ENCODE results near the gene TTLL12.

The TTLL12 gene

DNA sequence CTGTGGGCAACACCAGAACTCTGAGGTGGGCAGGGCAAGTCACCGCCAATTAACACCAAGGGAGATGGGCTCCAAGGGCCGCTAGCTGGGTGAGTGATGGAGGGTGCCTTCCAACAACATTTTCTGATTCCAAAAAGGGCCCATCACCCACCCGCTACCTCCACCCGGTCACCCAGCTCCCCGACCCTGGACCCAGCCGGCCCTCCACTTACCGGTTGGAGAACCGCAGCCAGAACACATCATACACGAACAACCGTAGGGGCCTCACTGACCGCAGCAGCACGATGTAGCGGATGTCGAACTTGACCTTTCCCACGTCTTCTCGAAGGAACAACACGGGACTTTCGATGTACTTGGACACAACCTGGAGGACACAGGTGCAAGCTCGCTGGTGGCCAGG, 14.7 kb downstream of the TTLL12 start:
- no peak for DNase-seq (ENCODE audit: low read depth, low spot score)
- Histone ChIP-seq H3K4me1 (ENCODE audit: control insufficient read depth, insufficient read depth, low read length) (no peaks in the 10 kb centered on the region), H3K27me3 (ENCODE audit: control insufficient read depth, insufficient read depth, low read length) (no peaks in the 10 kb centered on the region), H3K9me3 (ENCODE audit: control insufficient read depth, insufficient read depth, low read length) (no peaks in the 10 kb centered on the region), H3K27ac (ENCODE audit: low read length) (no peak overlapping the region), H3K36me3 (ENCODE audit: control insufficient read depth, insufficient read depth, low read length) (peaks cover 66% of the 10 kb centered on the region), H3K4me3 (ENCODE audit: low read length) (no peak overlapping the region)
- no CpG with 5 or more reads among the region's 19 CpGs for WGBS (ENCODE audit: insufficient coverage, insufficient read length)

DNA sequence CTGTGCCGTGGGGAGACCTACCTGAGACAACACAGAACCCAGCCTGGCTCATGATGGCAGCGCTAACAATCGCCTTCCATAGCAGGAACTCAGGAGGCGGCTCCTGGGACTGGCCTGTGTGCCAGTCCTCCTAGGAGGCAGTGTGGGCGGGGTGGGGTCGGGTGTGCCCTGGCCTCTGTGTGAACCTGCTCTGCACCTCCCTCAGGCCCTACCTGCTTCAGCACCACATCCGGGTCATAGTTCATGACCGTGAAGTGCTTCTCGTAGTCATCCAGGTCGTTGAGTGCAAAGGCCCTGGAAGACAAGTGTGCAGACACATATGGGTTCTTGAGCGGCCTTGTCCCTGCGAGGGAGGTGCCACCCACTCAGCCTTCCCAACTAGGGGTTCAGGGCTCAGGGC, 15.3 kb downstream of the TTLL12 start:
- Histone ChIP-seq H3K4me1 (ENCODE audit: control insufficient read depth, insufficient read depth, low read length) (no peaks in the 10 kb centered on the region), H3K36me3 (ENCODE audit: control insufficient read depth, insufficient read depth, low read length) (peaks cover 67% of the 10 kb centered on the region), H3K9me3 (ENCODE audit: control insufficient read depth, insufficient read depth, low read length) (no peaks in the 10 kb centered on the region), H3K27me3 (ENCODE audit: control insufficient read depth, insufficient read depth, low read length) (no peaks in the 10 kb centered on the region), H3K4me3 (ENCODE audit: low read length) (no peak overlapping the region), H3K27ac (ENCODE audit: low read length) (no peak overlapping the region)
- no CpG with 5 or more reads among the region's 12 CpGs for WGBS (ENCODE audit: insufficient coverage, insufficient read length)
- no peak for DNase-seq (ENCODE audit: low read depth, low spot score)

DNA sequence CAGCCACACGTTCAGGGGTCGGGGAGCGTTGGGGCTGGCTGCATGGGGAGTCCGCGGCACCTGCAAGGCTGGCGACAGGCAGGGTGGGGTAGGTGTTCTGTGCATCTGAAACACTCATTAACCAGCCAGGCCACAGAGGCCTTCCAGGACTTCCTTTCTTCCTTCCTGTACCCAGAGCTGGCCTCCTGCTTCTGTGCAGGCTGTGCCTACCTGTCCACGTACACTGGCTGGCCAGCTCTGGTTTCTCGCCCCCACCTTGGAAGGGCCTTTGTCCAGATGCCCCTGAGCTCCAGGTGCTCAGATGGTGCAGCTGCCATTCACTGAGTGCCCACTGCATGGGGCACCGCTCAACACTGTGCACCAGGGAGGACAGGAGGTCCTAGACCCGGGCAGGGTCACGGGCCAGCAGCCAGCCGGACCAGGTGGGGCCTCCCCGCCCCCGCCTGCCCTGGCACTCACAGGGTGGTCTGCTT, 15.9 kb downstream of the TTLL12 start:
- no peak for DNase-seq (ENCODE audit: low read depth, low spot score)
- no peak overlapping the region for H3K27ac ChIP-seq (ENCODE audit: low read length)
- no peak overlapping the region for H3K4me3 ChIP-seq (ENCODE audit: low read length)
- no CpG with 5 or more reads among the region's 14 CpGs for WGBS (ENCODE audit: insufficient coverage, insufficient read length)
- no peaks in the 10 kb centered on the region for H3K4me1 ChIP-seq (ENCODE audit: control insufficient read depth, insufficient read depth, low read length)
- peaks cover 64% of the 10 kb centered on the region for H3K36me3 ChIP-seq (ENCODE audit: control insufficient read depth, insufficient read depth, low read length)
- no peaks in the 10 kb centered on the region for H3K27me3 ChIP-seq (ENCODE audit: control insufficient read depth, insufficient read depth, low read length)
- H3K9me3 ChIP-seq (ENCODE audit: control insufficient read depth, insufficient read depth, low read length): no peaks in the 10 kb centered on the region

DNA sequence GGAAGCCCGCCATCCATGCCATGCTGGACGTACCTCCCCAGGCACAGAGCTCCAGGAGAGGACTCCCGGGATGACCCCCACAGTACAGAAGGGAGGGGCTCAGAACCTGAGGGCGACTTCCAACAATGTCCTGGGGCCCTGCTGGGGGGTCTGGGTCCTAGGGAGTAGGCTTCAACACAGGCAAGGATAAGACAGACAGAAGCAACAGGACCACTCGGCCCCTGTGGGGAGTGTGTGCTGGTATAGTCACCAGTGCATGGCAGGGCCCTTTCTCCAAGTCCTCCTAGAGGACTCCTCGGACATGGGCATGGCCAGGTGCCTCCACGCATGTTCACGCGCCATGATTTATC, 16.8 kb downstream of the TTLL12 start:
- Histone ChIP-seq H3K4me3 (ENCODE audit: low read length) (no peak overlapping the region), H3K36me3 (ENCODE audit: control insufficient read depth, insufficient read depth, low read length) (peaks cover 57% of the 10 kb centered on the region), H3K27ac (ENCODE audit: low read length) (no peak overlapping the region), H3K9me3 (ENCODE audit: control insufficient read depth, insufficient read depth, low read length) (no peaks in the 10 kb centered on the region), H3K4me1 (ENCODE audit: control insufficient read depth, insufficient read depth, low read length) (no peaks in the 10 kb centered on the region), H3K27me3 (ENCODE audit: control insufficient read depth, insufficient read depth, low read length) (no peaks in the 10 kb centered on the region)
- DNase-seq (ENCODE audit: low read depth, low spot score): no peak
- WGBS (ENCODE audit: insufficient coverage, insufficient read length): no CpG with 5 or more reads among the region's 9 CpGs

DNA sequence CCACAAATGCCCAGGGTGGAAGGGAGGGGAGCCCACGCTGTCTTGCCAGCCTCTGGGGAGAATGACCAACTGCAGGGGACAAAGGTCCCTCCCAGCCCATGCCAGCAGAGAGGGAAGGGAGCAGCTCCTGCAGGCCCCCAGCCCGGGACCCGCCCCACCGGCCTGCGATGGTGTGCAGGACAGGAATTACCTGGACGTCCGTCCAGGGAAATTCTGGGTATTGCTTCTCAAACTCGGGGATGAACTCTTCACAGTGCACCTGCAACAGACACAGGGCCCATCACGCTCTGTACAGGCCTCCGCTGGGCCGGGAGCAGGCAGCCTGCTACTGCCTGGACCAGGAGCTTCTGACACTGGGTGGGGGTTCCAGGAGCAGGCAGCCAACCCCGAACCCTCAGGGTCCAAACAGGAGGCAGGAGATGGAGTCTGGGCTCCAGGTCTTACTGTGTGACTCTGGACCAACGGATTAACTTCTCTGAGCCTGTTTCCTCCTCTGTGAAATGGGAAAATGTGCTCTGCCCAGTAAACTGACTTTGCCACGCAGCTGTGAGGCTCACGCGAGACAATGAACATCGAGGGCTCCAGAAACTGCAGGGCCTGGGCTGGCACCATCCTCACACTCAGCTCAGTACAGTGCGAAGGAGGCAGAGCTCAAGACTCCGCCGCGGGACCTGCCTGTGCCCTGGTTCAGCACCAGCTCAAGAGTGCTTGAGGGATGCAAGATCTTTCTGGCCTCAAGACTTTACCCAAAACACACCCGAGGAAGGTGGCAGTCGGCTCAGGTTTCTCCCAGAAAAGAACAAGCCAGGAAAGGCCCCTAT, 17.4 kb downstream of the TTLL12 start:
- no peak for DNase-seq (ENCODE audit: low read depth, low spot score)
- H3K4me3 ChIP-seq (ENCODE audit: low read length): no peak overlapping the region
- no peaks in the 10 kb centered on the region for H3K4me1 ChIP-seq (ENCODE audit: control insufficient read depth, insufficient read depth, low read length)
- WGBS (ENCODE audit: insufficient coverage, insufficient read length): no CpG with 5 or more reads among the region's 23 CpGs
- H3K9me3 ChIP-seq (ENCODE audit: control insufficient read depth, insufficient read depth, low read length): no peaks in the 10 kb centered on the region
- H3K27me3 ChIP-seq (ENCODE audit: control insufficient read depth, insufficient read depth, low read length): no peaks in the 10 kb centered on the region
- H3K36me3 ChIP-seq (ENCODE audit: control insufficient read depth, insufficient read depth, low read length): peaks cover 51% of the 10 kb centered on the region
- no peak overlapping the region for H3K27ac ChIP-seq (ENCODE audit: low read length)

DNA sequence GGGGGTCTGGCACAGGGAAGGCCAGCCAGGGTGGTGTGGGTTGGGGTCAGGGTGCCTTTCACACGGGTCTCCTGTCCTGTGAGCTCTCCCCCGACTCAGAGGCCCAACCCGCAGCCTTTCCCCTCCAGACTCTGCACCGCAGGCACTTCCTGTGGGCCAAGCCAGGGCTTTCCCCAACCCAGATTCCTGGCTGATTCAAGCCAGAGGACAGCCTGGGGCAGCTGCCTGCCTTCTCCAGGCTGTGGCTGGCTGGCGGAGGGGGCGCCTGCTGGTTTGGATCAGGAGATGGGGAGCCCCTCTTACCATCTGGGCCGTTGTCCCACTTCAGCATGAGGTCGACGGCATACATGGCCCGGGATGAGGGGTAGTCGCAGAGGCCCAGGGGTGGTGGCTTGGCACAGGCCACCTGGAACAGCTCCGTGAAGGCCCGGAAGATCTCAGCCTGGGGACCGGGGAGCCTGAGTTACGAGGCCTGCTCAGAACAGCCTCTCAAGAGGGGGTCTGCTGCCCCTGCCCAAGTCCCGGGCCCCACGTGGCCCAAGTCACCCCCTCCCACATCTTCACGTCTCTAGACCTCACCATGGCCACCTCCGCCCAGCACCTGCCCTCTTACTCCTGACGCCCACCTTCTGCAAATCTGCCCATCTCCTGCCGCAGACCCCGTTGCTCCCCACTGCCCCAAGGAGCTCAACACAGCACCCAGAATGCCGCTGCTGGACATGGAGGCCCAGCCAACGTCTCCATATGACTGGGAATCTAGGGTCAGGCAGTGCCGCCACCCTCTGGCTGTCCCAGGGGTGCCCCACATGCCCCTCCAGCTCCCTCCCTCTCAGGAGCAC, 18.2 kb downstream of the TTLL12 start:
- Histone ChIP-seq H3K4me3 (ENCODE audit: low read length) (no peak overlapping the region), H3K27me3 (ENCODE audit: control insufficient read depth, insufficient read depth, low read length) (no peaks in the 10 kb centered on the region), H3K36me3 (ENCODE audit: control insufficient read depth, insufficient read depth, low read length) (peaks cover 43% of the 10 kb centered on the region), H3K9me3 (ENCODE audit: control insufficient read depth, insufficient read depth, low read length) (no peaks in the 10 kb centered on the region), H3K27ac (ENCODE audit: low read length) (no peak overlapping the region), H3K4me1 (ENCODE audit: control insufficient read depth, insufficient read depth, low read length) (no peaks in the 10 kb centered on the region)
- WGBS (ENCODE audit: insufficient coverage, insufficient read length): no CpG with 5 or more reads among the region's 25 CpGs
- no peak for DNase-seq (ENCODE audit: low read depth, low spot score)

DNA sequence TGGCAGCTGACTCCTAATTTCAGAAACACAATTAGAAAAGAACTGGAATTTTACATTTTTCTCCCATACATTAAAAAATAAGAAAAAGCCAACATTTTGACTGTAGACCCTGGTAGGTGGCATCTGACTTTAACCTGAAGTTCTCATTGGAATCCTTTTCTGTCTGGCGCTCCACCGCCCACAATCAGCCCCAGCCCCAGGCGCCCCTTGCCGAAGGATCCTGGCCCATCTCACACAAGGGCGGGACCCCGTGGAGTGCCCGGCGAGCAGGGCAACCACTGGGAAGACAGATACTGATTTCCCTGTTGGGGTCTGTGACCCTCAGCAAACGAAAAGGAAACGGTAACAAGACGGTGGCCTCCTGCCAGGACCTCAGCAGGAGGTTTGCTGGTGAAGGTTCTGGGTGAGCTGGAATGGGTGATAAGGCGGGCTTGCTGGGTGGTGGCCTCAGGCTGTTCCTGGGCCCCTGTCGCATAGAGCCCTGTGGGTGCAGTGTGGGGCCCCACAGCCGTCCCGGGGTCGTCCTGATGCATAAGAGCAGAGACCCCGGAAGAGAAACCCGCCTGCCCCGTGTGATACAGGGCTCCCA, 19.8 kb downstream of the TTLL12 start:
- WGBS (ENCODE audit: insufficient coverage, insufficient read length): no CpG with 5 or more reads among the region's 19 CpGs
- no peak overlapping the region for H3K4me3 ChIP-seq (ENCODE audit: low read length)
- DNase-seq (ENCODE audit: low read depth, low spot score): no peak
- H3K9me3 ChIP-seq (ENCODE audit: control insufficient read depth, insufficient read depth, low read length): no peaks in the 10 kb centered on the region
- H3K36me3 ChIP-seq (ENCODE audit: control insufficient read depth, insufficient read depth, low read length): peaks cover 33% of the 10 kb centered on the region
- no peaks in the 10 kb centered on the region for H3K27me3 ChIP-seq (ENCODE audit: control insufficient read depth, insufficient read depth, low read length)
- H3K27ac ChIP-seq (ENCODE audit: low read length): no peak overlapping the region
- H3K4me1 ChIP-seq (ENCODE audit: control insufficient read depth, insufficient read depth, low read length): no peaks in the 10 kb centered on the region

DNA sequence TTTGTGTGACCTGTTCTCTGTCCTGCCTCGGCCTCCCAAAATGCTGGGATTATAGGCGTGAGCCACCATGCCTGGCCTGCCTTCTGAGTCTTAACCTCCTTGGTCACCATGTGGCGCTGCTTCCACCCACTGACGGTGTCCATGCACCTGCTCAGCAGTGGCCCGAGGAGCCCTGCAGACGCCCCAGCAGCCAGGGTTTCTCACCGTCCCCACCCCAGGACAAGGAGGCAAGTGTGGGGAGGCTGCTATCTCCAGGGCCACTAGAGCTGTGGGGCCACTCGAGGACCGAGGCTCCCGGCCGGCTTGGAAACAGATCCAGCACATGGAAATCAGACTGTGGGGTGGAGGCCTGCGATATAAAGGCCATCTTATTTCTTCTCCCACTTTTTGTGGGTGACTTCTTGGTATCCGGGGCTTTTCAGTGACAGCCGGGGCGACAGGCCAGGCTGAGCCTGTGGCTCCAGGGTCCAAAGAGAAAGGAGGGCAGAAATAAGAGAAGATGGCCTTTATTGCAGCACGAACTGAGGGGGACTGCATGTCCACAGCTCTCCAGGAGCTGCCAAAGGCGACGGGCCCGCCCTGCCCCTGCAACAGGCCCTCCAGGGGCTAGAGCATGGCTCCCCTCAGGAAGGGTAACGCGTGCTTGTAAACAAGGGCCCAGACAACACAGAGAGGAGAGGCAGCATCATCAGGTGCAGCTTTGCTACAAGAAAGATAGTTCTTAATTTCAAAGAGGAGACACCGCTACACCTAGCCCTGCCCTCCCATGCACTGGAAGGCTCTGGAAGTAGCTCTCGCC, 20.6 kb downstream of the TTLL12 start:
- no peaks in the 10 kb centered on the region for H3K27me3 ChIP-seq (ENCODE audit: control insufficient read depth, insufficient read depth, low read length)
- no CpG with 5 or more reads among the region's 23 CpGs for WGBS (ENCODE audit: insufficient coverage, insufficient read length)

DNA sequence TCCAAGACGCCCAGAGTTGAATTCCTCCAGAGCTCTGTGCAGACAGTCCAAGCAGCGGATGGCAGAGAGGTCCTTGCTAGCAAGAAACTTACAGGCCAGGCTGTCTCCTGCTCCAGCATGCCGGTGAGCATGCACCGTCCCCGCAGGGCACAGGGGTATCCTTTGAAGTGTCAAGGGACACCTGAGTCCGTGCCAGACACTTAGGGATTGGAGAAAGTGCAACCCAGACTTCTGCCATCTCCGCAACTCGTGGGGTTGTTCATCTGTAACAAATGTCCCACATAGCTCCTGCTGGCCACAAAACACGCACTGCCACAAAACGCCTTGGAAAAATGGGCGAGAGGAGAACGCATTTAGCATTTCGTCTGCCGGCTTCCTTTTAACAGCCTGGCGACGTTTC, 22.3 kb downstream of the TTLL12 start:
- WGBS (ENCODE audit: insufficient coverage, insufficient read length): no CpG with 5 or more reads among the region's 16 CpGs
- peaks cover 18% of the 10 kb centered on the region for H3K36me3 ChIP-seq (ENCODE audit: control insufficient read depth, insufficient read depth, low read length)
- H3K4me3 ChIP-seq (ENCODE audit: low read length): no peak overlapping the region
- no peaks in the 10 kb centered on the region for H3K9me3 ChIP-seq (ENCODE audit: control insufficient read depth, insufficient read depth, low read length)
- no peaks in the 10 kb centered on the region for H3K27me3 ChIP-seq (ENCODE audit: control insufficient read depth, insufficient read depth, low read length)
- no peaks in the 10 kb centered on the region for H3K4me1 ChIP-seq (ENCODE audit: control insufficient read depth, insufficient read depth, low read length)
- DNase-seq (ENCODE audit: low read depth, low spot score): no peak
- H3K27ac ChIP-seq (ENCODE audit: low read length): no peak overlapping the region

More for the DNA sequence above, 20.6 kb downstream of the TTLL12 start:
- Histone ChIP-seq H3K4me3 (ENCODE audit: low read length) (no peak overlapping the region), H3K27ac (ENCODE audit: low read length) (no peak overlapping the region), H3K36me3 (ENCODE audit: control insufficient read depth, insufficient read depth, low read length) (peaks cover 26% of the 10 kb centered on the region), H3K4me1 (ENCODE audit: control insufficient read depth, insufficient read depth, low read length) (no peaks in the 10 kb centered on the region), H3K9me3 (ENCODE audit: control insufficient read depth, insufficient read depth, low read length) (no peaks in the 10 kb centered on the region)
- DNase-seq (ENCODE audit: low read depth, low spot score): no peak

DNA sequence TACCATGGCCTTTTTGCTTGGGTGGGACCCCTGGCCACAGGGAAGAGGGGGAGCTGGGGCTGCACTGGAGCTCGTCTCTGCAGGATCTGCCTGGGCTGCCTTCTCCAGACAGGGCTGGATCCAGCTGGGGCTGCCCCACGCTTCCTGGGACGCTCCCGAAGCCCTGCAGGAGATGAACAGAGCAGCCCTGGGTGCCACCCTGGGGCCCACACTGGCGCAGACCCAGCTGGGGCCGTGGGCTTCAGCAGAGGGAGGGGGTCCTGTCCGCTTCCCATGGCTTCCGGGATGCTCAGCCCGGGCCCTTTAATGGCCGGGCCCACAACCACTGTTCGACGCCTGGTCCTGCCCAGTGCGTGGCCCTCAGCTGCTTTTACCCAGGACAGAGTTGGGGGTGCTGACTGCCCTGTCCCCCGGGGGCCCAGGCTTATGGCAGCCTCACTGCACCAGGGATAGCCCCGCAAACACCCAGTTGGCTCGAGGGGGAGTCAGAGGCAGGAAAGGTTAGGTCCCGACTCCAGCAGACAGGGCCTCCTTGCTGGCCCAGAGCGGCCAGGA, 23.6 kb downstream of the TTLL12 start:
- peaks cover 11% of the 10 kb centered on the region for H3K36me3 ChIP-seq (ENCODE audit: control insufficient read depth, insufficient read depth, low read length)
- no peaks in the 10 kb centered on the region for H3K9me3 ChIP-seq (ENCODE audit: control insufficient read depth, insufficient read depth, low read length)
- no peak overlapping the region for H3K27ac ChIP-seq (ENCODE audit: low read length)
- DNase-seq (ENCODE audit: low read depth, low spot score): no peak
- WGBS (ENCODE audit: insufficient coverage, insufficient read length): no CpG with 5 or more reads among the region's 18 CpGs
- no peaks in the 10 kb centered on the region for H3K4me1 ChIP-seq (ENCODE audit: control insufficient read depth, insufficient read depth, low read length)
- no peaks in the 10 kb centered on the region for H3K27me3 ChIP-seq (ENCODE audit: control insufficient read depth, insufficient read depth, low read length)
- H3K4me3 ChIP-seq (ENCODE audit: low read length): no peak overlapping the region
